Measurements from ENCODE around the gene IRX4. TPM values are rescaled to one million over a fixed set of nuclear protein-coding genes. Genes with fewer than 3 reads are reported as not detected.

Gene IRX4
- total and polyA plus RNA-seq, 9 of the 15 experiments (the other 6 are each of a cell fraction or from before 2014, with no cell fraction given) = not detected

- Histone ChIP-seq H3K79me2 (ENCODE audit: control insufficient read depth, insufficient read depth, low read length) (no peaks in the 10 kb centered on the region), H3K4me2 (ENCODE audit: insufficient read depth, low read length) (no peak overlapping the region), H3K4me3 (no peak overlapping the region), H4K20me1 (replicated peaks; ENCODE audit: control insufficient read depth, insufficient read depth, low read length) (0 out of 2 replicates have a peak, but pooled peaks cover 5% of the 10 kb centered on the region), H3K4me1 (replicated peaks in 1 of 2; ENCODE audit: control insufficient read depth in 2 of 2, insufficient read depth in 2 of 2, low read length in 2 of 2) (peaks cover 0 to 22% of the 10 kb centered on the region in 2 experiments; a peak in 2 of 5 replicates), H2AFZ (ENCODE audit: low read depth, low read length) (no peak overlapping the region), H3K9me1 (ENCODE audit: control insufficient read depth, insufficient read depth, low read length) (peaks cover 3% of the 10 kb centered on the region), H3K9ac (ENCODE audit: insufficient read depth in 1 of 2, low read depth in 2 of 2, low read length in 2 of 2) (no peak overlapping the region), H3K27ac (ENCODE audit: extremely low read depth, low read depth, low read length) (no peak overlapping the region), H3K36me3 (ENCODE audit: control insufficient read depth, insufficient read depth, low read length) (no peaks in the 10 kb centered on the region), H3K9me3 (replicated peaks; ENCODE audit: control insufficient read depth, insufficient read depth, low read depth, low read length) (no peaks in the 10 kb centered on the region), H3K27me3 (ENCODE audit: control insufficient read depth in 2 of 2, insufficient read depth in 2 of 2, low read length in 2 of 2) (peaks cover 18 to 50% of the 10 kb centered on the region in 2 experiments; a peak in 4 of 5 replicates)
- TF ChIP-seq ADNP (tag; IDR thresholded peaks at IDR 0.05) (no peak), ILF3 (IDR thresholded peaks at IDR 0.05; ENCODE audit: borderline replicate concordance) (no peak), KDM5B (IDR thresholded peaks at IDR 0.05; ENCODE audit: insufficient replicate concordance, low read depth, low read length) (no peak), RBM22 (IDR thresholded peaks at IDR 0.05; ENCODE audit: low read depth, low read length, poor library complexity, severe bottlenecking) (no peak), ZNF395 (CRISPR knock-in tag; IDR thresholded peaks at IDR 0.05) (no peak), ELF2 (CRISPR knock-in tag; IDR thresholded peaks at IDR 0.05) (no peak), ZBTB7A (IDR thresholded peaks at IDR 0.05; ENCODE audit: borderline replicate concordance, control insufficient read depth, low read depth, low read length) (no peak), TEAD2 (tag; IDR thresholded peaks at IDR 0.05) (no peak), ZNF324 (CRISPR knock-in tag; IDR thresholded peaks at IDR 0.05) (no peak), NFYB (IDR thresholded peaks at IDR 0.05; ENCODE audit: extremely low read depth, insufficient read length) (no peak), ARNT (IDR thresholded peaks at IDR 0.05) (no peak), TBP (optimal IDR thresholded peaks at IDR 0.05; ENCODE audit: low read depth, low read length) (no peak), PHB2 (IDR thresholded peaks at IDR 0.05; ENCODE audit: low read depth) (no peak)
- POLR2A ChIA-PET = no interaction called here
- in situ Hi-C loops (cut with MboI) (no loop called here), intact Hi-C loops (cut with micrococcal nuclease) (no loop called here)
- ATAC-seq = no peak
- CTCF ChIA-PET (ENCODE audit: low intra/inter-chr PET ratio) = no interaction called here
- 9% methylated on average over 19 of the region's 19 CpGs for WGBS (ENCODE audit: insufficient coverage, low coverage, missing lambda C conversion rate)
- no peak for FAIRE-seq
- BruUV-seq (replicated peaks) = no TSS peak
- no peak for DNase-seq (ENCODE audit: extremely low read depth in 1 of 4, low spot score in 3 of 4)
Observed at GRCh38 chr5:1885404-1885755, 2.7 kb upstream of the IRX4 start.

Data from K562 (cell line).